ENCODE results near the gene MAPRE3.

DNA sequence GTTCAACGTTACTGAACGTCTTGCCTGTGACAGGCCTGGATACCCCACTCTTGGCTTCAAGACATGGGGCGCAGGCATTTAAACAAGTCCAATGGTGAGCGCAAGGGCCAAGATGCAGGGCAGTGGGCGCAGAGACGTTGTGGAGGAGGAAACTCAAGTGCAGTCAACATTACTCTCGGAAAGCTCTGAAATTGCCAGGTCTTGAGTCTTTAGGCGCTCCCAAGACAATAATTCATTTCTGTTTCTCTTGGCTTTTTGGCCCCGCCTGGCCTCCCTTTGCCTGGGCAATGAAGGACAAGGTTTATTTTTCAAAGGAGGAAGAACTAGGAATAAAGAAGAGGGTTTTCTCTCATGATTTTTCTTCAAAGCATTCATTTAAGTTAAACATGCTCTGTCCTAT is 49.0 kb downstream of the MAPRE3 start:
- TF ChIP-seq, protein P1, sequence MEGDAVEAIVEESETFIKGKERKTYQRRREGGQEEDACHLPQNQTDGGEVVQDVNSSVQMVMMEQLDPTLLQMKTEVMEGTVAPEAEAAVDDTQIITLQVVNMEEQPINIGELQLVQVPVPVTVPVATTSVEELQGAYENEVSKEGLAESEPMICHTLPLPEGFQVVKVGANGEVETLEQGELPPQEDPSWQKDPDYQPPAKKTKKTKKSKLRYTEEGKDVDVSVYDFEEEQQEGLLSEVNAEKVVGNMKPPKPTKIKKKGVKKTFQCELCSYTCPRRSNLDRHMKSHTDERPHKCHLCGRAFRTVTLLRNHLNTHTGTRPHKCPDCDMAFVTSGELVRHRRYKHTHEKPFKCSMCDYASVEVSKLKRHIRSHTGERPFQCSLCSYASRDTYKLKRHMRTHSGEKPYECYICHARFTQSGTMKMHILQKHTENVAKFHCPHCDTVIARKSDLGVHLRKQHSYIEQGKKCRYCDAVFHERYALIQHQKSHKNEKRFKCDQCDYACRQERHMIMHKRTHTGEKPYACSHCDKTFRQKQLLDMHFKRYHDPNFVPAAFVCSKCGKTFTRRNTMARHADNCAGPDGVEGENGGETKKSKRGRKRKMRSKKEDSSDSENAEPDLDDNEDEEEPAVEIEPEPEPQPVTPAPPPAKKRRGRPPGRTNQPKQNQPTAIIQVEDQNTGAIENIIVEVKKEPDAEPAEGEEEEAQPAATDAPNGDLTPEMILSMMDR (IDR thresholded peaks at IDR 0.05) = no peak
- no peak for TF ChIP-seq POLR2A (IDR thresholded peaks at IDR 0.05)
